Fibroblast of lung (primary cell): Measurements from ENCODE around the gene OR4B1. TPM values are rescaled to one million over a fixed set of nuclear protein-coding genes. Genes with fewer than 3 reads are reported as not detected.
A peak's percentile ranks its signal among the peaks of the same experiment; 100 is the strongest.

Experiments used
- DNase-seq, 2 donors: peaks; one replicate each; pipeline versions ENCODE4 v3.0.0 to v3.0.0-alpha.2; 2010; ENCODE audit warnings: low read depth in 2 of 2
- H2AFZ ChIP-seq: 2 replicates; pipeline ENCODE4 v1.5.1; 2012; ENCODE audit warnings: low read length, control low read depth, inconsistent platforms
- H3K27ac ChIP-seq: 2 replicates; pipeline ENCODE4 v1.5.1; 2011; ENCODE audit warnings: low read length, control low read depth; ENCODE audit not compliant: insufficient read depth
- H3K27me3 ChIP-seq: 2 replicates; pipeline ENCODE4 v1.5.1; 2011; ENCODE audit warnings: mild to moderate bottlenecking, low read length; ENCODE audit not compliant: control insufficient read depth, insufficient read depth
- H3K36me3 ChIP-seq: 2 replicates; pipeline ENCODE4 v1.5.1; 2011; ENCODE audit warnings: low read length; ENCODE audit not compliant: control insufficient read depth, insufficient read depth
- H3K4me1 ChIP-seq: 2 replicates; pipeline ENCODE4 v1.5.1; 2011; ENCODE audit warnings: low read length; ENCODE audit not compliant: control insufficient read depth, insufficient read depth; ENCODE audit errors: extremely low read depth
- H3K4me2 ChIP-seq: 2 replicates; pipeline ENCODE4 v1.5.1; 2011; ENCODE audit warnings: low read length, control low read depth; ENCODE audit not compliant: insufficient read depth; ENCODE audit errors: extremely low read depth
- H3K4me3 ChIP-seq, 4 experiments: fragments of 200-600 bp in 1 of 4; sonication (generic) in 1 of 4; replicated peaks in 1 of 4; 2 replicates each; pipeline ENCODE4 v1.5.1; 2011 to 2016; ENCODE audit warnings: low read length in 4 of 4, low read depth in 3 of 4, mild to moderate bottlenecking in 3 of 4, control low read depth in 2 of 4, inconsistent platforms in 1 of 4, mixed read lengths in 1 of 4; ENCODE audit not compliant: insufficient read depth in 1 of 4; ENCODE audit errors: control extremely low read depth in 1 of 4
- H3K79me2 ChIP-seq: 2 replicates; pipeline ENCODE4 v1.5.1; 2012; ENCODE audit warnings: mild to moderate bottlenecking, low read length, inconsistent platforms; ENCODE audit not compliant: control insufficient read depth, insufficient read depth
- H3K9ac ChIP-seq: 2 replicates; pipeline ENCODE4 v1.5.1; 2011; ENCODE audit warnings: mild to moderate bottlenecking, low read length, control low read depth; ENCODE audit not compliant: insufficient read depth
- H3K9me3 ChIP-seq: 2 replicates; pipeline ENCODE4 v1.5.1; 2012; ENCODE audit warnings: low read depth, low read length; ENCODE audit not compliant: control insufficient read depth, insufficient read depth
- H4K20me1 ChIP-seq: 2 replicates; pipeline ENCODE4 v1.5.1; 2011; ENCODE audit warnings: low read length; ENCODE audit not compliant: control insufficient read depth, insufficient read depth; ENCODE audit errors: extremely low read depth
- EZH2 ChIP-seq: IDR thresholded peaks from 2 replicates; pipeline ENCODE4 v1.5.1; 2012; ENCODE audit warnings: low read length, control low read depth, mild to moderate bottlenecking; ENCODE audit errors: missing control alignments
- polyA plus RNA-seq, 2 donors: library from polyadenylated mRNA; depleted of rRNA in 1 of 2; stranded (reverse) in 1 of 2; unstranded in 1 of 2; fragments of >200 nt; gene quantifications; 2 replicates each; pipeline ENCODE4 v1.2.1, GENCODE V29; 2011 to 2012; ENCODE audit warnings: missing spikeins in 1 of 2
- total RNA-seq: library from RNA; depleted of rRNA; stranded (reverse); fragments of >200 nt; gene quantifications from 2 replicates; pipeline ENCODE4 v1.2.1, GENCODE V29; 2014
- TF ChIP-seq, protein P1 (sequence below), 2 donors: IDR thresholded peaks in 1 of 2; conservative IDR thresholded peaks in 1 of 2; 1 replicate in 1 of 2; 2 replicates in 1 of 2; pipeline ENCODE4 v1.5.1; 2011 to 2012; ENCODE audit warnings: low read length in 2 of 2, control low read depth in 1 of 2, inconsistent platforms in 1 of 2, low read depth in 1 of 2, mild to moderate bottlenecking in 1 of 2

The OR4B1 gene
- total and polyA plus RNA-seq, 2 donors (not counting 1 experiment from before 2014, with no cell fraction given) = not detected

DNA sequence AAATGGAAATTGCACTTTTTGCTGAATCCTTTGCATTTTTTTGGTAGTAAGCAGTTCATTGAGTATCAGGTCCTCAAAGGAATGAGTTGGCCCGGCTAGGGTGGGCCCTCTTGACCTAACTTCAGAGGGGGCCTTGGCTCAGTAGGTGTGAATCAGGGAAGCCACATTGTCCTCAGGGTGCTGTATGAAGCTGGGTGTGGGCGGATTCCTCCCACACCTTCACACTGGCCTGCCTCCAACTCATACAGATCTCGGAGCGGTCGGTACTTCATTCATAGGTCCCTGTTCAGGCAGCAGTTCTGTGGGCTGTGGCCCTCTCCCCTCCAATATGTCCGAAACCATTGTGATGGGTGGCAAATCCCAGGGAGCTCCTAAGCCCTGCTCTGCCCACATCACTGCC is 47.4 kb upstream of the OR4B1 start:
- H3K27ac ChIP-seq = peak overlapping the region; percentile 81

DNA sequence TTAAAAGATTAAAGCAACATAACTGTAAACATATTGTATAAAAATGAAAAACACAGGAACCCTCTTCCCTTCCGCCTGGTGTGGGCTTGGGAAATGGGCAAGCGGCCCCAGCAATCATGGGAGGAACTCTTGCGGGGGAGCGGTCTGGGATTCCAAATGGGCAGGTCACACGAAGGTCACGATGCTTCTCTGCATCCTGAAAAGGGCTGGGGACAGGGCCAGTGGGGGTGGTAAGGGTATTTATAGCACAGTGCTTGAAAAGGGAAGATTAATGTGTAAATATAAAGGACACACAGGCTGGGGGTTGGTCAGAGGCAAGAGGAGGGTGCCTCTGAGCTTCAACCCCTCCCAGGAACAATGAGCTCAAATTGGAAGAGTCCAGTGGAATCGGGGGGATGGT is 46.9 kb upstream of the OR4B1 start:
- Histone ChIP-seq H3K27ac (peak overlapping the region; percentile 81), H3K79me2 (no peaks in the 10 kb centered on the region), H3K4me1 (peaks cover 20% of the 10 kb centered on the region), H4K20me1 (no peaks in the 10 kb centered on the region), H3K27me3 (no peaks in the 10 kb centered on the region), H3K36me3 (no peaks in the 10 kb centered on the region), H3K9me3 (no peaks in the 10 kb centered on the region), H3K4me3 (no peak overlapping the region), H3K9ac (no peak overlapping the region), H3K4me2 (no peak overlapping the region), H2AFZ (peak overlapping the region; percentile 66)
- no peak for TF ChIP-seq EZH2
- TF ChIP-seq, protein P1, sequence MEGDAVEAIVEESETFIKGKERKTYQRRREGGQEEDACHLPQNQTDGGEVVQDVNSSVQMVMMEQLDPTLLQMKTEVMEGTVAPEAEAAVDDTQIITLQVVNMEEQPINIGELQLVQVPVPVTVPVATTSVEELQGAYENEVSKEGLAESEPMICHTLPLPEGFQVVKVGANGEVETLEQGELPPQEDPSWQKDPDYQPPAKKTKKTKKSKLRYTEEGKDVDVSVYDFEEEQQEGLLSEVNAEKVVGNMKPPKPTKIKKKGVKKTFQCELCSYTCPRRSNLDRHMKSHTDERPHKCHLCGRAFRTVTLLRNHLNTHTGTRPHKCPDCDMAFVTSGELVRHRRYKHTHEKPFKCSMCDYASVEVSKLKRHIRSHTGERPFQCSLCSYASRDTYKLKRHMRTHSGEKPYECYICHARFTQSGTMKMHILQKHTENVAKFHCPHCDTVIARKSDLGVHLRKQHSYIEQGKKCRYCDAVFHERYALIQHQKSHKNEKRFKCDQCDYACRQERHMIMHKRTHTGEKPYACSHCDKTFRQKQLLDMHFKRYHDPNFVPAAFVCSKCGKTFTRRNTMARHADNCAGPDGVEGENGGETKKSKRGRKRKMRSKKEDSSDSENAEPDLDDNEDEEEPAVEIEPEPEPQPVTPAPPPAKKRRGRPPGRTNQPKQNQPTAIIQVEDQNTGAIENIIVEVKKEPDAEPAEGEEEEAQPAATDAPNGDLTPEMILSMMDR (conservative IDR thresholded peaks at IDR 0.05 in 1 of 2, IDR thresholded peaks at IDR 0.05 in 1 of 2; ENCODE audit: low read depth in 1 of 2, low read length in 2 of 2) = no peak
- DNase-seq = peak; percentile 31 to 62

More for the DNA sequence above, 47.4 kb upstream of the OR4B1 start:
- no peaks in the 10 kb centered on the region for H3K9me3 ChIP-seq
- H2AFZ ChIP-seq = peak overlapping the region; percentile 37
- no peak overlapping the region for H3K4me2 ChIP-seq
- H4K20me1 ChIP-seq = no peaks in the 10 kb centered on the region
- no peak overlapping the region for H3K9ac ChIP-seq
- peaks cover 20% of the 10 kb centered on the region for H3K4me1 ChIP-seq
- peak in 1 of 2 donors; percentile 14 for DNase-seq
- H3K4me3 ChIP-seq = no peak overlapping the region
- H3K79me2 ChIP-seq = no peaks in the 10 kb centered on the region
- H3K27me3 ChIP-seq = no peaks in the 10 kb centered on the region
- TF ChIP-seq, protein P1 (conservative IDR thresholded peaks at IDR 0.05 in 1 of 2, IDR thresholded peaks at IDR 0.05 in 1 of 2; ENCODE audit: low read depth in 1 of 2, low read length in 2 of 2) = no peak
- no peak for TF ChIP-seq EZH2
- no peaks in the 10 kb centered on the region for H3K36me3 ChIP-seq

- Histone ChIP-seq H3K9me3 (no peaks in the 10 kb centered on the region), H3K79me2 (no peaks in the 10 kb centered on the region), H3K4me1 (peaks cover 20% of the 10 kb centered on the region), H3K9ac (peak overlapping the region; percentile 5), H3K4me2 (peak overlapping the region; percentile 56), H3K36me3 (no peaks in the 10 kb centered on the region), H3K27ac (peak overlapping the region; percentile 81), H3K4me3 (no peak overlapping the region), H2AFZ (peak overlapping the region; percentile 66), H3K27me3 (no peaks in the 10 kb centered on the region), H4K20me1 (no peaks in the 10 kb centered on the region)
- DNase-seq = peak; percentile 35 to 47
- TF ChIP-seq, protein P1 (conservative IDR thresholded peaks at IDR 0.05 in 1 of 2, IDR thresholded peaks at IDR 0.05 in 1 of 2; ENCODE audit: low read depth in 1 of 2, low read length in 2 of 2) = no peak
- TF ChIP-seq EZH2 = no peak
Observed at GRCh38 chr11:48170241-48171233, 46.1 kb upstream of the OR4B1 start.
